Mononuclear cell (primary cell): Measurements from ENCODE around the gene CCDC183. TPM values are rescaled to one million over a fixed set of nuclear protein-coding genes. Genes with fewer than 3 reads are reported as not detected.
"Not testable (repeated sequence)": the region's sequence is repeated elsewhere in the genome, so short reads cannot be mapped to it uniquely, and the experiment has no call there.

Experiments used
- H3K27me3 ChIP-seq: 2 replicates; pipeline ENCODE4 v1.6.0; 2011; ENCODE audit warnings: low read length, control low read depth; ENCODE audit not compliant: insufficient read depth
- H3K4me1 ChIP-seq: 2 replicates; pipeline ENCODE4 v1.5.1; 2011; ENCODE audit warnings: mild to moderate bottlenecking, low read length, control low read depth; ENCODE audit not compliant: insufficient read depth
- H3K4me3 ChIP-seq: 2 replicates; pipeline ENCODE4 v1.5.1; 2011; ENCODE audit warnings: mild to moderate bottlenecking, low read length, moderate library complexity
- H3K9me3 ChIP-seq: 2 replicates; pipeline ENCODE4 v1.5.1; 2011; ENCODE audit warnings: low read depth, mild to moderate bottlenecking, control low read depth, low read length
- total RNA-seq: library from RNA; depleted of rRNA; stranded (reverse); fragments of >200 nt; gene quantifications from one replicate; pipeline ENCODE4 v1.2.3, GENCODE V29; 2012

The CCDC183 gene
- total RNA-seq, 1 donor: 1.7 TPM

- not testable (repeated sequence) for H3K4me3 ChIP-seq, H3K4me1 ChIP-seq, H3K9me3 ChIP-seq, H3K27me3 ChIP-seq
Measured at GRCh38 chr9:136766410-136767120, 29.6 kb upstream of the CCDC183 start.

GRCh38 chr9:136769710-136770191 is 26.4 kb upstream of the CCDC183 start:
- H3K9me3 ChIP-seq: no peaks in the 10 kb centered on the region
- H3K27me3 ChIP-seq: no peaks in the 10 kb centered on the region
- H3K4me1 ChIP-seq: no peaks in the 10 kb centered on the region
- no peak overlapping the region for H3K4me3 ChIP-seq

- no peaks in the 10 kb centered on the region for H3K27me3 ChIP-seq
- H3K4me3 ChIP-seq: no peak overlapping the region
- no peaks in the 10 kb centered on the region for H3K9me3 ChIP-seq
- no peaks in the 10 kb centered on the region for H3K4me1 ChIP-seq
Measured at GRCh38 chr9:136771907-136772415, 24.2 kb upstream of the CCDC183 start.

- H3K4me1 ChIP-seq: no peaks in the 10 kb centered on the region
- no peaks in the 10 kb centered on the region for H3K27me3 ChIP-seq
- no peak overlapping the region for H3K4me3 ChIP-seq
- no peaks in the 10 kb centered on the region for H3K9me3 ChIP-seq
Measured at GRCh38 chr9:136773386-136774044, 22.6 kb upstream of the CCDC183 start.

- Histone ChIP-seq H3K4me3 (no peak overlapping the region), H3K4me1 (no peaks in the 10 kb centered on the region), H3K9me3 (no peaks in the 10 kb centered on the region), H3K27me3 (no peaks in the 10 kb centered on the region)
Measured at GRCh38 chr9:136774416-136775045, 21.6 kb upstream of the CCDC183 start.

GRCh38 chr9:136775191-136775590 is 20.9 kb upstream of the CCDC183 start:
- H3K4me3 ChIP-seq: no peak overlapping the region
- no peaks in the 10 kb centered on the region for H3K27me3 ChIP-seq
- no peaks in the 10 kb centered on the region for H3K4me1 ChIP-seq
- no peaks in the 10 kb centered on the region for H3K9me3 ChIP-seq

GRCh38 chr9:136776947-136777346 is 19.2 kb upstream of the CCDC183 start:
- Histone ChIP-seq H3K4me1 (no peaks in the 10 kb centered on the region), H3K9me3 (no peaks in the 10 kb centered on the region), H3K4me3 (no peak overlapping the region), H3K27me3 (no peaks in the 10 kb centered on the region)

- Histone ChIP-seq H3K4me3 (no peak overlapping the region), H3K27me3 (no peaks in the 10 kb centered on the region), H3K9me3 (no peaks in the 10 kb centered on the region), H3K4me1 (no peaks in the 10 kb centered on the region)
Measured at GRCh38 chr9:136777359-136777758, 18.8 kb upstream of the CCDC183 start.

- Histone ChIP-seq H3K4me1 (no peaks in the 10 kb centered on the region), H3K9me3 (no peaks in the 10 kb centered on the region), H3K4me3 (no peak overlapping the region), H3K27me3 (no peaks in the 10 kb centered on the region)
Measured at GRCh38 chr9:136779808-136780207, 16.3 kb upstream of the CCDC183 start.

GRCh38 chr9:136782452-136782851 is 13.7 kb upstream of the CCDC183 start:
- no peaks in the 10 kb centered on the region for H3K27me3 ChIP-seq
- no peak overlapping the region for H3K4me3 ChIP-seq
- peaks cover 1% of the 10 kb centered on the region for H3K4me1 ChIP-seq
- H3K9me3 ChIP-seq: no peaks in the 10 kb centered on the region

GRCh38 chr9:136784249-136784996 is 11.7 kb upstream of the CCDC183 start:
- no peak overlapping the region for H3K4me3 ChIP-seq
- no peaks in the 10 kb centered on the region for H3K9me3 ChIP-seq
- no peaks in the 10 kb centered on the region for H3K27me3 ChIP-seq
- H3K4me1 ChIP-seq: peaks cover 7% of the 10 kb centered on the region

GRCh38 chr9:136784997-136785361 is 11.2 kb upstream of the CCDC183 start:
- H3K9me3 ChIP-seq: no peaks in the 10 kb centered on the region
- peaks cover 7% of the 10 kb centered on the region for H3K4me1 ChIP-seq
- no peaks in the 10 kb centered on the region for H3K27me3 ChIP-seq
- no peak overlapping the region for H3K4me3 ChIP-seq

- H3K9me3 ChIP-seq, H3K4me3 ChIP-seq, H3K27me3 ChIP-seq: not testable (repeated sequence)
- peaks cover 12% of the 10 kb centered on the region for H3K4me1 ChIP-seq
Measured at GRCh38 chr9:136785565-136786355, 10.4 kb upstream of the CCDC183 start.

GRCh38 chr9:136786451-136786850 is 9.7 kb upstream of the CCDC183 start:
- Histone ChIP-seq H3K4me3 (no peak overlapping the region), H3K27me3 (no peaks in the 10 kb centered on the region), H3K9me3 (no peaks in the 10 kb centered on the region)

More at GRCh38 chr9:136786451-136786850, 9.7 kb upstream of the CCDC183 start:
- H3K4me1 ChIP-seq: peaks cover 15% of the 10 kb centered on the region
